Stimulated activated CD8-positive, alpha-beta memory T cell treated with anti-CD3 and anti-CD28 coated beads, Interleukin-12 subunit alpha, Interleukin-12 subunit beta, amount 100 ng/mL, for 24 hours (primary cell): ENCODE measurements around the gene ANXA2.
"Not testable (repeated sequence)": the region's sequence is repeated elsewhere in the genome, so short reads cannot be mapped to it uniquely, and the experiment has no call there.

Experiments
- DNase-seq: peaks from one replicate; pipeline ENCODE4 v3.0.0-alpha.2; 2020; ENCODE audit errors: extremely low read depth

The ANXA2 gene

DNA sequence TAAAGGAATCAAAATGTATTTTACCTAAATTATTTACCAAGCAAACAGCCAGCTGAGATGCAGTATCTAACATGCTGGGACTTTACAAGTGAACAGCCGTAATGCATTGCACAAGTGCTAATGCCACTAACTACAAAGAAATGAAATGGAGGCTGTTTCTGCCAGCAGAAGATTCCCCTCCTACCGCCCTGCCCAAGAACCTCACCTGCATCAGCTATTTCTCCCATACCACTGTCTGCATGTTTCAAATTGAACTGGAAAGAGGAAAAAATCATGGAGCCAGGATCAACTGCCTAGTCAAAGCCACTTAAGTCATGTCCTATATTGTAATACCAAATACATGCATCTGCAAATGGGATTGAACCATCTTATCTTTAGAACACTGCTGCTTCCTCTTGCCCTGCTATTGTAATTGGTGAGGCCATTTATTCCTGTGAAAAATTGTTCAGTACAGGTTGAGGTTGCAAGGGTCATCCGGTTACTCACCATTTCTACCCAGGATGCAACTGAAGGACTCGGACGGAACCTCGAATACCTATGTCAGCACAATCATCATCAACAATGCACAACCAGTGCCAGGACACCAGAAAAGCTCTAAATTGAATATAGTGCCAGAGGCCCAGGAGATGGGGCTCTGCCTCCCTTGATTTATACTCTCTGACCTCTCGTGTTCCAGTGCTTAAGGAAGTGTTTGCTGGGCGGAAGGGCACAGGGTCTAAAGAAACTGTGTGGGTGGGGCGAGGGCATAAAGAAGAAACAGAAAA lies 27.5 kb downstream of the ANXA2 start:
- DNase-seq, result no peak

GRCh38 chr15:60369696-60370095 lies 28.1 kb downstream of the ANXA2 start:
- DNase-seq, result no peak

- no peak for DNase-seq
Observed at GRCh38 chr15:60364612-60364924, 33.2 kb downstream of the ANXA2 start.

DNA sequence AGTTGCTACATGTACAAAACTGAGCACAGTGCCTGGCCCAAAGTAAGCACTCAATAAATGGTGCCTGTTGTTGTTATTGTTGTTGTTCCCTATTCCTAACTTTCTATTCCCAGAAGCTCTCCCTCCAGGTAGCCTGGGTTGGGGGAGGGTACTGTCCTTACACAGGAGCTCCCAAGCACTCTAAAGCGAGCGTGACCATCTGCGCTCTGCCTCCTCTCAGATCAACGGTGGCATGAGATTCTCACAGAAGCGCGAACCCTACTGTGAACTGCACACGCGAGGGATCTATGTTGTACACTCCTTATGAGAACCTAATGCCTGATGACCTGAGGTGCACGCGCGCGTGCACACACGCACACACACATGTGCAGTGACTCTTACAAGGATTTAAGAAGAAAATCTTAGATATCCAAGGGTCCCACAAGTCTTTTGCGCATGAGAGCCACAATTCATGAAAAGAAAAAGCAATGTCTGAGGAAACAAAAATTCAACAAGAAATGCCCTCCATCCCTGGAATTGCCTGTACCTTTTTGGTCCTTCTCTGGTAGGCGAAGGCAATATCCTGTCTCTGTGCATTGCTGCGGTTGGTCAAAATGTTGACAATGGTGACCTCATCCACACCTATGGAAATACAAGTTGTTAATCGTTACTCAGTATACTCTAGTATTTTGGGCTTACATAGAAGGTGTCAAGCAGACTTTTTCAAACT lies 33.7 kb downstream of the ANXA2 start:
- no peak for DNase-seq

GRCh38 chr15:60363087-60363549 lies 34.7 kb downstream of the ANXA2 start:
- no peak for DNase-seq

GRCh38 chr15:60362321-60363086 lies 35.3 kb downstream of the ANXA2 start:
- no peak for DNase-seq

DNA sequence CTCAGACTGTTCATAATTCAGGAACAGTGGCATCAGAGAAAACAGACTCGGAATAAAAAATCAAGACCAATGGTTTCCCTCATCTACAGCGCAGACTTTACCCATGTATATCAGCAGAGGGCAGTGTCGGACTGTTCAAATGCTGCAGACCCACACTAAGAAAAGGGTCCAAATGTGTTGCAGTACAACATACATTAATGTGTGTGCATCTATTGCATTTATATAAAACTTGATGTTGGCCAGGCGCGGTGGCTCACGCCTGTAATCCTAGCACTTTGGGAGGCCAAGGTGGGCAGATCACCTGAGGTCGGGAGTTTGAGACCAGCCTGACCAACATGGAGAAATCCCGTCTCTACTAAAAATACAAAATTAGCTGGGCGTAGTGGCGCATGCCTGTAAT lies 38.0 kb downstream of the ANXA2 start:
- DNase-seq, result not testable (repeated sequence)

GRCh38 chr15:60358935-60359682 lies 38.7 kb downstream of the ANXA2 start:
- DNase-seq, result no peak

DNA sequence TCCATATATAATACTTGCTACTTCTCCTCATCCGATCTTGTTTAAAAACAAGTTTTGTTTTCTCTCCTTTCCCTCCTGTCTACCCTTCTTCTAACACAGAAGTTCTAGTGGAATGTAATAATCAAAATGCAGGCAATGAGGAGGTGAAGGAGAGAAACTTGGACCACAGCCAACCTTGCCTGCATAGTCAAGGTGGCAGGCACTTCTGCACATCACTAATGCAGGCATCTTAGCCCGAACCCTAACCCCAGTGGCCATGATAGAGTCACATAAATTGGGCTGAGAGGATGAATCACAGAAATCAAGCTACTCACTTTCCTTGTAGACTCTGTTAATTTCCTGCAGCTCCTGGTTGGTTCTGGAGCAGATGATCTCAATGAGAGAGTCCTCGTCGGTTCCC lies 41.0 kb downstream of the ANXA2 start:
- DNase-seq, result no peak

GRCh38 chr15:60355148-60355857 lies 42.5 kb downstream of the ANXA2 start:
- DNase-seq, result no peak

DNA sequence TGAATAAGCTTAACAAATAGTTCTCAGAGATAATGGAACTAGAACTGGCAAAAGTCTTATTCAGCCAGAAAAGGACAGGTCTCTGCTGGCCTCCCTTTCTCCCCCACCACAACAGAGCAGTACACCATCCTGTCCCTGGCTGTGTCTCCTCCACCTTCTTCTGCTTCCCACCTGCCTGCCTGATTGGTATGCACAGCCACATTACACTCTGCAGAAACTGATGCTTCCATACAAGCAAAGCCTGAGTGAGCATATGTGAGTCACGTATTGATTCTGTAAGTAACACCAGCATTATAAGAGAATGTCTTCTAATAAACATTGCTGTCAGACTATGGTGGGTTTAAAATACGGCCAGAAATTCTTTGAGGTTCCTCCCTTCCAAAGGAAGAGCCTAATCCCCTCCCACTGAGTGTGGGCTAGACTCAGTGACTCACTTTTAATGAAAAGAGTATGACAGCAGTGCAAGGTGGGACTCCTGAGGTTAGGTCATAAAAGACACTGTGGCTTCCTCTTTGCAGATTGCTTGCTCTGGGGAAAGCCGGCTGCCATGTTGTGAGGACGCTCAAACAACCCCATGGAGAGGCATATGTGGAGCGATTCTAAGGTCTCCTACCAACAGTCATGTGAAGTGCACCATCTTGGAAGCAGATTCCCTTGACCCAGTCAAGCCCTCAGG lies 44.4 kb downstream of the ANXA2 start:
- no peak for DNase-seq

DNA sequence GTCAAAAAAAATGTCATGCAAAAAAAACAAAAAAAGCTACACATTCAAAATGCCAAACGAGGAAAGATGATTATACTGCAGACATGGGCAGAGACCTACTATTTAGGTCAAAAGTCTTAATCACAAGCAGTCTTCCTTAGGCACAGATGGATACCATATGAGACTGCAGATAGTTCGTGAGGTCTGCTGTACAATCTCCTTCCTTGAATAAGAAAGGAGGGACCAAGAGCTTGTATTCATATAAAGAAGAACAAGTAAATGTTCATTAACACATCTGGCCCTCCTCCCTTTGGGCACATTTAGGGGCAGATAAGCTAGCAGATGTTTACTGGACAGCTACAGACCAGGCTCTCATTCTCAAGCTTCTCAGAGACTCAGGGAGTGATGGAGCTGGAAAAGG lies 45.3 kb downstream of the ANXA2 start:
- no peak for DNase-seq

GRCh38 chr15:60351066-60351465 lies 46.7 kb downstream of the ANXA2 start:
- no peak for DNase-seq

GRCh38 chr15:60350108-60350507 lies 47.7 kb downstream of the ANXA2 start:
- no peak for DNase-seq

DNA sequence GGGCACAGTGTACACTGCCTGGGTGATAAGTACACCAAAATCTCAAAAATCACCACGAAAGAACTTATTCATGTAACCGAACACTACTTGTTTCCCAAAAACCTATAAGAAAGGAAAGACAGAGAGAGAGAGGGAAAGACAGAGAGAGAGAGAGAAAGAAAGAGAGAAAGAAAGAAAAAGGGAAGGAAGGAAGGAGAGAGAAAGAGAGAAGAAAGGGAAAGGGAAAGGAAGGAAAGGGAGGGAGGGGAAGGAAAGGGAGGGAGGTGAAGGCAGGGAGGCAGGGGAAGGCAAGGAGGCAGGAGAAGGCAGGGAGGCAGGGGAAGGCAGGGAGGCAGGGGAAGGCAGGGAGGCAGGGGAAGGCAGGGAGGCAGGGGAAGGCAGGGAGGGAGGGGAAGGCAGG lies 48.2 kb downstream of the ANXA2 start:
- DNase-seq, result no peak

- no peak for DNase-seq
Observed at GRCh38 chr15:60347480-60348049, 50.2 kb downstream of the ANXA2 start.

- no peak for DNase-seq
Observed at GRCh38 chr15:60346653-60347052, 51.1 kb downstream of the ANXA2 start.

DNA sequence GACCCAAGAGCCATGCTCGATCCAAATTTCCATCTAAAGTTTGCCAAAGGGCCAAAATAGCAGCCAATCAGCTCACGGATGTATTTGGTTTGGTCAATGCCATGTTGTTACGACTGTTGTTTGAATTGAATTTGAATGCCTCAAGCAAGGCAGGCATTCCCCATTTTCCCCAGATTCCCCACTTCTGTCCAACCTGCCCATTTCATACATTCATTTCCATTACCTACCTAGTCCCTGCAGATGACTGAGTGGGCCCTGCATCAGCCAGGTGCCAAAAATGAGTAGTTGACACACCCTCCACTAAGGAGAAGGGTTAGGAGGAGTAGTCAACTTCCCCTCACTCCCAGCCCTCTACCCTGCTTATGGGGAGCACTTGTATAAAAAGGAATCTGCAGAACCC lies 51.7 kb downstream of the ANXA2 start:
- DNase-seq, result no peak

GRCh38 chr15:60345598-60345997 lies 52.2 kb downstream of the ANXA2 start:
- DNase-seq, result no peak

DNA sequence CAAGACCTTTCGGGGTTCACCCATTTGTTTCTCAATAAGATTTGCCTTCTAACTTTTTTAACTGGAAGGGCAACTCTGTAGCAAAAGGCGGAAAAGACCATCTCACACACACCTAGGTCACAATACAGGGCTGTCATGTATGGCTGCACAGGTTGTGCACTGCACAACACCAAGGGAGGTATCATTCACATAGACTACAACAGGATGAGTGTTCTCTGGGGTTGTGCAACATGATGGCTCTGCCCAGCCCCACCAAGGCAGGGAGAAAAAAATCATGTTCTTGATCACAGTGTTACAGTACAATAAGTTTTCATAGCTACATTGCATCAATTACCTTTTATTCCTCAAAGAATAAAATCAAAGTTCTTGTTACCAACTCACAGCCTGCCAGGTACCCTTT lies 52.8 kb downstream of the ANXA2 start:
- no peak for DNase-seq
